Measurements from ENCODE around the gene AANAT. TPM values are rescaled to one million over a fixed set of nuclear protein-coding genes. Genes with fewer than 3 reads are reported as not detected.

Gene AANAT
- total RNA-seq, 1 donor from 2014 or later = not detected

DNA sequence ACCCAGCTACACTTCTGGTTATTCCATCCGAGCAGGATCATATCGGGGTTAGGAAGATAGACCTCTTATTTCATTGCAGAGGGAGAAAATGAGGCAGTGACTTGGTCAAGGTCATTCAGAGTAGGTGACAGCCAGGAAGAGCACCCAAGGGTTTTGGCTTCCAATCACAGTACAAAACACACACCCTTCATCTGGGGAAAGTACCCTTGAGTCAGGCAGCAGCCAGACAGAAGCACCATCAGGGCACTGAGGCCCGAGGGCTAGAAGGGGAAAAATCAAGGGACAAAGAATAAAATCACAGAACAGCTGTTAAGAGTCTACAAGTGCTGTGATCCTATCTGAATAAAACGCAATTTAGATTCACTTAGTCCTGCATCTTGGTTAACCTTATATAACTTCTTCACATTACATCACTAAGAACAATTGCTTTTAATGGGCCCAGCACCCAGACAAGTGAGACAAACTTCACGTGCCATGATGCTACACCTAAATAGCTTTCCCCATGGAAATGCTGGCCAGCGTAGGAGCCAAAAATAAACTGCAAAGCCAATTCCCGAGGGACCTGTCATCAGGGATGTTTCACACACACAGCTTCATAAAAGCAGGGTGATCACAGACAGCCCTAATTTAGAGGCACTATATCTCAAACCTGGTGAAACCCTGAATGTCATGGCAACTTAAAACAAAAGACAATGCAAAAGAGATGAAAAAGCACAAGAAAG lies 19.3 kb upstream of the AANAT start:
- no peak for DNase-seq (ENCODE audit: low read depth)
- TF ChIP-seq, protein P1, sequence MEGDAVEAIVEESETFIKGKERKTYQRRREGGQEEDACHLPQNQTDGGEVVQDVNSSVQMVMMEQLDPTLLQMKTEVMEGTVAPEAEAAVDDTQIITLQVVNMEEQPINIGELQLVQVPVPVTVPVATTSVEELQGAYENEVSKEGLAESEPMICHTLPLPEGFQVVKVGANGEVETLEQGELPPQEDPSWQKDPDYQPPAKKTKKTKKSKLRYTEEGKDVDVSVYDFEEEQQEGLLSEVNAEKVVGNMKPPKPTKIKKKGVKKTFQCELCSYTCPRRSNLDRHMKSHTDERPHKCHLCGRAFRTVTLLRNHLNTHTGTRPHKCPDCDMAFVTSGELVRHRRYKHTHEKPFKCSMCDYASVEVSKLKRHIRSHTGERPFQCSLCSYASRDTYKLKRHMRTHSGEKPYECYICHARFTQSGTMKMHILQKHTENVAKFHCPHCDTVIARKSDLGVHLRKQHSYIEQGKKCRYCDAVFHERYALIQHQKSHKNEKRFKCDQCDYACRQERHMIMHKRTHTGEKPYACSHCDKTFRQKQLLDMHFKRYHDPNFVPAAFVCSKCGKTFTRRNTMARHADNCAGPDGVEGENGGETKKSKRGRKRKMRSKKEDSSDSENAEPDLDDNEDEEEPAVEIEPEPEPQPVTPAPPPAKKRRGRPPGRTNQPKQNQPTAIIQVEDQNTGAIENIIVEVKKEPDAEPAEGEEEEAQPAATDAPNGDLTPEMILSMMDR (conservative IDR thresholded peaks at IDR 0.05; ENCODE audit: low read depth, low read length) = no peak

DNA sequence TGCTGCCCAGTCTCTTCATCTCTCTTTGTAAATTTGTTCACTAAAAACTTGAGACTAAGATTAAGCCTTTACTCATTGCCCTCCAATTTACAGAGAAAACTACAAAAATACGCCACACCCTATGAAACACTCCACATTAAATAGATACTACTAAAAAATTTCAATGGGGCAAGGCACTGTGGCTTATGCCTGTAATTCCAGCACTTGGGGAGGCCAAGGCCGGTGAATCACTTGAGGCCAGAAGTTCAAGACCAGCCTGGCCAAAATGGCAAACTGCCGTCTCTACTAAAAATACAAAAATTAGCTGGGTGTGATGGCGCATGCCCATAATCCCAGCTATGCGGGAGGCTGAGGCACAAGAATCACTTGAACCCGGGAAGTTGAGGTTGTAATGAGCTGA lies 18.3 kb upstream of the AANAT start:
- TF ChIP-seq, protein P1 (conservative IDR thresholded peaks at IDR 0.05; ENCODE audit: low read depth, low read length) = no peak
- no peak for DNase-seq (ENCODE audit: low read depth)

More for the DNA sequence above, 19.3 kb upstream of the AANAT start:
- H3K4me3 ChIP-seq (ENCODE audit: low read depth, low read length) = no peak overlapping the region

DNA sequence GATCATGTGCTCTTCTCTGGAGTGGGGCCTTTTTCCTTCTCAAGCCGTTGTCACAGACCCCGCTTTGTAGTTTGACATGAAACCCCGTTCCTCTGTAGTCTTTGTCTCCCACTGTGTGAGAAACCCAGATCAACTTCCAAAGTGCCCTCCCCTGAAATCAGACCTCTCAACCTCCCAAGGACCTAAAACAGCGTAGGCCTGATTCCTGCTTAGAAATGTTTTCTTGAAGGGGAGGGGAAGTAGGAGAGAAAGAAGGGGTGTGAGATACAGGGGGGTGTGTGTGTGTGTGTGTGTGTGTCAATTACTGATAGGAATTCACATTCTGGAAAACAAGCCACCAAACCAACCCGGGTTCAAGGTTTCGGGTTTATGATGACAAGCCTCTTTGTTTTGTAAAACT lies 15.9 kb upstream of the AANAT start:
- no peak for DNase-seq (ENCODE audit: low read depth)
- TF ChIP-seq, protein P1 (conservative IDR thresholded peaks at IDR 0.05; ENCODE audit: low read depth, low read length) = no peak
- H3K4me3 ChIP-seq (ENCODE audit: low read depth, low read length) = peak overlapping the region; percentile 88

More for the DNA sequence above, 18.3 kb upstream of the AANAT start:
- no peak overlapping the region for H3K4me3 ChIP-seq (ENCODE audit: low read depth, low read length)

GRCh38 chr17:76452127-76452659 lies 15.2 kb upstream of the AANAT start:
- DNase-seq (ENCODE audit: low read depth) = no peak
- TF ChIP-seq, protein P1 (conservative IDR thresholded peaks at IDR 0.05; ENCODE audit: low read depth, low read length) = no peak

GRCh38 chr17:76452660-76453430 lies 14.6 kb upstream of the AANAT start, which contains the start of gene UBE2O:
Gene UBE2O (minus strand): TSS chr17:76453152. CDS start chr17:76453141, 11 bp downstream.
- no peak for DNase-seq (ENCODE audit: low read depth)
- H3K4me3 ChIP-seq (ENCODE audit: low read depth, low read length) = peak within 1 kb of the TSS; percentile 88
- TF ChIP-seq, protein P1 (conservative IDR thresholded peaks at IDR 0.05; ENCODE audit: low read depth, low read length) = peak; percentile 25

More at GRCh38 chr17:76452127-76452659, 15.2 kb upstream of the AANAT start:
- peak overlapping the region; percentile 88 for H3K4me3 ChIP-seq (ENCODE audit: low read depth, low read length)

DNA sequence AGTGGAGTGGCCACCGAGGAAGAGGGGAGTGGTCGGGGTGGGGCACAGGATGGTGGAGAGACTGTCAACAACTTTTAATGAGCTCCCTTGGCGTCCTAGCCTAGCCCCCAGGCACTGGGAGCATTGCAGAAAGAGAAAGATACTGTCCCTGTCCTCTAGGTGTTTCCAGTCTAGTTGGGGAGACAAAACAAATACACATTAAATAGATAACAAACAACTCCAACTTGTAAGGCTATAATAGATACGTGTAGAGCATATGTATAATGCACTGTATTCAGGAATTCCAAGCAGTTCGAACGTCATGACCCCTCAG lies 14.0 kb upstream of the AANAT start:
- TF ChIP-seq, protein P1 (conservative IDR thresholded peaks at IDR 0.05; ENCODE audit: low read depth, low read length) = no peak
- H3K4me3 ChIP-seq (ENCODE audit: low read depth, low read length) = no peak overlapping the region
- no peak for DNase-seq (ENCODE audit: low read depth)
